Astrocyte (in vitro differentiated cells and primary cell): ENCODE data around the gene PPM1H. TPM values are rescaled to one million over a fixed set of nuclear protein-coding genes. Genes with fewer than 3 reads are reported as not detected.

ENCODE experiments used
- DNase-seq: peaks from one replicate; pipeline ENCODE4 v3.0.0-alpha.2; 2010; ENCODE audit warnings: low read depth
- FAIRE-seq: peaks from 2 replicates; lab custom pipeline; 2011; peaks lifted over from hg19 to GRCh38; lab: Jason Lieb, UNC
- H2AFZ ChIP-seq: 2 replicates; pipeline ENCODE4 v1.6.0; 2012; ENCODE audit warnings: low read depth, low read length, inconsistent platforms
- H3K27ac ChIP-seq: 2 replicates; pipeline ENCODE4 v1.5.1; 2011; ENCODE audit warnings: low read depth, low read length, inconsistent platforms
- H3K27me3 ChIP-seq: 2 replicates; pipeline ENCODE4 v1.6.0; 2011; ENCODE audit warnings: low read length, inconsistent platforms; ENCODE audit not compliant: insufficient read depth
- H3K36me3 ChIP-seq: 2 replicates; pipeline ENCODE4 v1.5.1; 2011; ENCODE audit warnings: low read length, inconsistent platforms; ENCODE audit not compliant: insufficient read depth
- H3K4me1 ChIP-seq: 2 replicates; pipeline ENCODE4 v1.5.1; 2011; ENCODE audit warnings: low read length, inconsistent platforms; ENCODE audit not compliant: insufficient read depth
- H3K4me2 ChIP-seq: 2 replicates; pipeline ENCODE4 v1.6.0; 2012; ENCODE audit warnings: low read length, inconsistent platforms
- H3K4me3 ChIP-seq: 2 replicates; pipeline ENCODE4 v1.5.1; 2011; ENCODE audit warnings: low read depth, mild to moderate bottlenecking, low read length, inconsistent platforms; ENCODE audit not compliant: insufficient read depth
- H3K79me2 ChIP-seq: 2 replicates; pipeline ENCODE4 v1.6.0; 2012; ENCODE audit warnings: mild to moderate bottlenecking, low read length, inconsistent platforms; ENCODE audit not compliant: insufficient read depth
- H3K9ac ChIP-seq: 2 replicates; pipeline ENCODE4 v1.6.0; 2012; ENCODE audit warnings: mild to moderate bottlenecking, low read length, inconsistent platforms
- H3K9me3 ChIP-seq: 2 replicates; pipeline ENCODE4 v1.5.1; 2012; ENCODE audit warnings: low read depth, mild to moderate bottlenecking, low read length, inconsistent platforms; ENCODE audit not compliant: insufficient read depth
- H4K20me1 ChIP-seq: 2 replicates; pipeline ENCODE4 v1.6.0; 2012; ENCODE audit warnings: low read length, inconsistent platforms; ENCODE audit not compliant: insufficient read depth
- H3K27ac Mint-ChIP-seq: one replicate; pipeline ENCODE4 v1.8.0; 2021; ENCODE audit warnings: mild to moderate bottlenecking, mixed read lengths; ENCODE audit not compliant: unreplicated experiment
- H3K27me3 Mint-ChIP-seq: one replicate; pipeline ENCODE4 v1.8.0; 2021; ENCODE audit warnings: low read depth, mixed read lengths; ENCODE audit not compliant: unreplicated experiment
- H3K36me3 Mint-ChIP-seq: one replicate; pipeline ENCODE4 v1.8.0; 2021; ENCODE audit warnings: low read depth, mixed read lengths; ENCODE audit not compliant: unreplicated experiment
- H3K4me1 Mint-ChIP-seq: one replicate; pipeline ENCODE4 v1.8.0; 2021; ENCODE audit warnings: low read depth, mixed read lengths; ENCODE audit not compliant: unreplicated experiment
- H3K4me3 Mint-ChIP-seq: one replicate; pipeline ENCODE4 v1.8.0; 2021; ENCODE audit warnings: mild to moderate bottlenecking, moderate library complexity, mixed read lengths; ENCODE audit not compliant: unreplicated experiment
- H3K9me3 Mint-ChIP-seq: one replicate; pipeline ENCODE4 v1.8.0; 2021; ENCODE audit warnings: mild to moderate bottlenecking, mixed read lengths; ENCODE audit not compliant: unreplicated experiment
- CTCF ChIP-seq: IDR thresholded peaks from 2 replicates; pipeline ENCODE4 v1.5.1; 2011; ENCODE audit warnings: low read depth, mild to moderate bottlenecking, inconsistent platforms, low read length, moderate library complexity; ENCODE audit not compliant: insufficient read depth
- EZH2 ChIP-seq: IDR thresholded peaks from 2 replicates; pipeline ENCODE4 v1.6.1; 2012; ENCODE audit warnings: mild to moderate bottlenecking, low read length, inconsistent platforms; ENCODE audit not compliant: insufficient read depth
- total RNA-seq: library from RNA; stranded (reverse); gene quantifications from 2 replicates; pipeline ENCODE4 v1.2.1, GENCODE V29; 2021

Gene PPM1H
- total RNA-seq, 1 donor from 2014 or later: 7.8 TPM

DNA sequence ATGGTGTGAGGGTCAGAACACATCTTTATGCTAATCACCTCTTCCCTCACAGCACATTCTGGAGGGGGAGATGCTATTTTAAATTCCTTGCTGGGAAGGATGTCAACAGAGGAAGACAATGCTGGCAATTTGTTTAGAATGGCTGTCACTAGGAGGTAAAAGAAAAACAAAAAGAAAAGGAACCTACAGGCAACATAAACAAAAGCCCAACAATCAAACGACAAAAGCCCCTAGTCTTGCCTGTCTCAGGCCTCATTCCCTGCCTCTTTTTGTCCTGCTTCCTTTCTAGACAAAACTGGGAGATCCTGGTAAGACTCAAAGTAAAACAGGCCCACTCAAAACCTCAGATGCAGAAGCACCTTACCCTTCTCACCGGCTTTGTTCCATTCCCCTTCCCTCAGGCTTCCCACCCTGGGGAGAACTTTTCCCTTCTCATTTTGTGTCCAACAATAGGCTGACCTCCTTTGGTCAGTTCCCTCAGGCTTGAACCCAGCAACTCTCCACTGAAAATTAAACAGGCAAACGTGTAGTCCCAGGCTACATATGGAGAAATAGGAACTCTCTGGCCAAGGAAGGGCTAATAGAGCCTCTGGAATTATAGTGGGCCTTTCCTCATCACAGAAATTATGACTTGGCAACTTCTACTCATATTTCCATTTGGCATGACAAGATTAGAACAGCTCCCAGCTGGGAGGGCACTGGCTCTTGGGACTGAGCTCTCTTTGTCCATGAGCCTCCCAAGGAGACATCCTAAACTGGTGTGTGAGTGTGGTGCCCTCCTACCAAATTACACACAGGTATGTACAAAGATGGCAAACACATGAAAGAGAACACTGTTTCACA, 275.3 kb downstream of the PPM1H start:
- Mint-ChIP-seq H3K9me3 (peaks cover 3% of the 10 kb centered on the region), H3K4me1 (peaks cover 4% of the 10 kb centered on the region), H3K27ac (no peak overlapping the region), H3K4me3 (no peak overlapping the region), H3K36me3 (peaks cover 9% of the 10 kb centered on the region), H3K27me3 (no peaks in the 10 kb centered on the region)
- Histone ChIP-seq H3K9me3 (no peaks in the 10 kb centered on the region), H3K36me3 (no peaks in the 10 kb centered on the region), H3K4me3 (no peak overlapping the region), H4K20me1 (no peaks in the 10 kb centered on the region), H3K27me3 (no peaks in the 10 kb centered on the region), H3K4me2 (no peak overlapping the region), H3K79me2 (no peaks in the 10 kb centered on the region), H2AFZ (peak overlapping the region; percentile 42), H3K9ac (no peak overlapping the region), H3K4me1 (peaks cover 6% of the 10 kb centered on the region), H3K27ac (no peak overlapping the region)
- no peak for DNase-seq
- FAIRE-seq: no peak
- TF ChIP-seq EZH2 (no peak), CTCF (no peak)

GRCh38 chr12:62658910-62659309, 276.0 kb downstream of the PPM1H start:
- DNase-seq: no peak
- peaks cover 3% of the 10 kb centered on the region for H3K9me3 Mint-ChIP-seq
- H3K36me3 Mint-ChIP-seq: peaks cover 9% of the 10 kb centered on the region
- TF ChIP-seq CTCF (no peak), EZH2 (no peak)
- peaks cover 5% of the 10 kb centered on the region for H3K4me1 Mint-ChIP-seq
- Histone ChIP-seq H3K4me1 (peaks cover 6% of the 10 kb centered on the region), H4K20me1 (no peaks in the 10 kb centered on the region), H3K4me2 (no peak overlapping the region), H3K9ac (no peak overlapping the region), H3K4me3 (no peak overlapping the region), H3K27me3 (no peaks in the 10 kb centered on the region), H3K79me2 (no peaks in the 10 kb centered on the region), H3K27ac (no peak overlapping the region), H2AFZ (no peak overlapping the region), H3K9me3 (no peaks in the 10 kb centered on the region), H3K36me3 (no peaks in the 10 kb centered on the region)
- no peak for FAIRE-seq
- H3K4me3 Mint-ChIP-seq: no peak overlapping the region
- H3K27me3 Mint-ChIP-seq: no peaks in the 10 kb centered on the region
- no peak overlapping the region for H3K27ac Mint-ChIP-seq

DNA sequence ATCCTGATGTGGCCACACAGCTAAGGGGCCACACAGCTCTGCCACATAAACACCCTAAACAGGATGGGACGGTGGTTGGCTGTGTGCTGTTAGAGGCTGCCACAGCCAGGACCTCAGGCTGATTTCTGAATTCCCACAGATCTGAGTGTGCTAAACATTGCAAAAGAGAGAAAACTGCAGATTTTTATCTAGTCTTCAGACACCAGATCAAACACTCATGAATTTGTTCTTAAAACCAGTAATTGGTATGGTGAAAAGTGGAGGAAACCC, 277.7 kb downstream of the PPM1H start:
- FAIRE-seq: no peak
- H3K36me3 Mint-ChIP-seq: peaks cover 9% of the 10 kb centered on the region
- no peak overlapping the region for H3K4me2 ChIP-seq

More for the DNA sequence above, 277.7 kb downstream of the PPM1H start:
- H3K36me3 ChIP-seq: no peaks in the 10 kb centered on the region
- H3K27ac ChIP-seq: no peak overlapping the region
- Mint-ChIP-seq H3K27me3 (no peaks in the 10 kb centered on the region), H3K9me3 (peaks cover 3% of the 10 kb centered on the region), H3K27ac (no peak overlapping the region), H3K4me1 (peaks cover 5% of the 10 kb centered on the region), H3K4me3 (no peak overlapping the region)
- H3K4me3 ChIP-seq: no peak overlapping the region
- no peak overlapping the region for H3K9ac ChIP-seq
- no peaks in the 10 kb centered on the region for H4K20me1 ChIP-seq
- TF ChIP-seq CTCF (no peak), EZH2 (no peak)
- H2AFZ ChIP-seq: no peak overlapping the region
- no peak for DNase-seq
- no peaks in the 10 kb centered on the region for H3K79me2 ChIP-seq
- no peaks in the 10 kb centered on the region for H3K9me3 ChIP-seq
- peaks cover 6% of the 10 kb centered on the region for H3K4me1 ChIP-seq
- no peaks in the 10 kb centered on the region for H3K27me3 ChIP-seq
